GM12891 (cell line): ENCODE measurements around the gene SLC12A3.

Experiments used
- POLR2A ChIP-seq: IDR thresholded peaks from 2 replicates; pipeline ENCODE4 v1.6.1; 2011; ENCODE audit warnings: low read depth, low read length, control low read depth
- POLR2AphosphoS5 ChIP-seq: IDR thresholded peaks from 2 replicates; pipeline ENCODE4 v1.6.1; 2011; ENCODE audit warnings: low read depth, low read length, control low read depth
- SPI1 ChIP-seq: IDR thresholded peaks from 2 replicates; pipeline ENCODE4 v1.6.1; 2011; ENCODE audit warnings: low read depth, low read length, control low read depth

DNA sequence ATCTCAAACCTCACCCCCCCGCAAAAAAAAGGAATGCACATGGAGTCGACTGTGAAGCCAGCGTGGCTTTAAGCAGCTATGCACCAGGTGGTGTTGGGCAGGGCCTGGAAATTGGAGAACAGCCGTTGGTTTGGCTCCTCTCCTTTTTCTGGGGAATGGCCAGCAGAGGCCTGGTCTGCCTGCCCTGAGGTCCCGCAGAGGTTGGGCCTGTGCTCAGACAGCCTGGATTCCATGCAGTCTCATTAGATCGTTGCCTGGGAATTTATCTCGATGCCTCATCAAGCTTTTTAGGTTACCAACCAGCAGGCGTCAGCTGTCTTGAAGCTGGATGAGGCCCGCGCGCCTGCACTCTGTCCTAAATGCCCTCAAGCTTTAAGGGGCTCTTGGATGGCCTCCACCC, 9.8 kb downstream of the SLC12A3 start:
- TF ChIP-seq SPI1 = no peak
- no peak for TF ChIP-seq POLR2AphosphoS5
- TF ChIP-seq POLR2A = no peak
